Left kidney (tissue), 8 donors: ENCODE data around the gene KMT5B. TPM values are rescaled to one million over a fixed set of nuclear protein-coding genes. Genes with fewer than 3 reads are reported as not detected.
"Not testable (repeated sequence)": the region's sequence is repeated elsewhere in the genome, so short reads cannot be mapped to it uniquely, and the experiment has no call there.

Experiments used
- DNase-seq: peaks from one replicate; pipeline ENCODE4 v3.0.0-alpha.2; 2013
- long read RNA-seq, 8 donors: transcript quantifications; one replicate each; lab custom pipeline, GENCODE V29; 2026
- polyA plus RNA-seq: library from polyadenylated mRNA; unstranded; fragments of 120-200 nt; gene quantifications from one replicate; pipeline ENCODE4 v1.2.1, GENCODE V29; 2013; ENCODE audit not compliant: insufficient read length

KMT5B gene
- 93.1 TPM for polyA plus RNA-seq
- long read RNA-seq, donor 1, partial matches to known transcripts: 8 of 9 reads
- long read RNA-seq, donor 1, other reads (novel, unspliced or antisense): 0 of 9 reads
- long read RNA-seq, donor 2, partial matches to known transcripts: 6 of 13 reads
- long read RNA-seq, donor 2, other reads (novel, unspliced or antisense): 6 of 13 reads
- long read RNA-seq, donor 3, partial matches to known transcripts: 37 of 37 reads
- long read RNA-seq, donor 3, other reads (novel, unspliced or antisense): 0 of 37 reads
- long read RNA-seq, donor 4: 0 reads
- long read RNA-seq, donor 5, partial matches to known transcripts: 13 of 14 reads
- long read RNA-seq, donor 5, other reads (novel, unspliced or antisense): 0 of 14 reads
- long read RNA-seq, donor 6, partial matches to known transcripts: 10 of 17 reads
- long read RNA-seq, donor 6, other reads (novel, unspliced or antisense): 5 of 17 reads
- long read RNA-seq, donor 7, partial matches to known transcripts: 80 of 91 reads
- long read RNA-seq, donor 7, other reads (novel, unspliced or antisense): 8 of 91 reads
- long read RNA-seq, donor 8, partial matches to known transcripts: 6 of 7 reads
- long read RNA-seq, donor 8, other reads (novel, unspliced or antisense): 0 of 7 reads

GRCh38 chr11:68213135-68213515, at the start of gene KMT5B:
Gene KMT5B (minus strand): TSS chr11:68213296. CDS start chr11:68190076, 23,220 bp downstream.
- DNase-seq: peak; percentile 60

- DNase-seq: no peak
Measured at GRCh38 chr11:68262544-68262827, 49.4 kb upstream of the KMT5B start.

GRCh38 chr11:68261749-68262543, 48.9 kb upstream of the KMT5B start:
- DNase-seq: no peak

- no peak for DNase-seq
Measured at GRCh38 chr11:68261006-68261405, 47.9 kb upstream of the KMT5B start.

- DNase-seq: no peak
Measured at GRCh38 chr11:68260484-68260883, 47.4 kb upstream of the KMT5B start.

GRCh38 chr11:68259122-68259959, 46.2 kb upstream of the KMT5B start:
- DNase-seq: no peak

GRCh38 chr11:68258363-68258765, 45.3 kb upstream of the KMT5B start:
- DNase-seq: no peak

GRCh38 chr11:68257477-68258362, 44.6 kb upstream of the KMT5B start:
- DNase-seq: peak; percentile 88

- DNase-seq: peak; percentile 46
Measured at GRCh38 chr11:68256331-68256741, 43.2 kb upstream of the KMT5B start.

- DNase-seq: no peak
Measured at GRCh38 chr11:68255526-68255925, 42.4 kb upstream of the KMT5B start.

GRCh38 chr11:68254421-68254820, 41.3 kb upstream of the KMT5B start:
- DNase-seq: no peak

GRCh38 chr11:68251765-68252164, 38.7 kb upstream of the KMT5B start:
- no peak for DNase-seq

- not testable (repeated sequence) for DNase-seq
Measured at GRCh38 chr11:68244912-68245311, 31.8 kb upstream of the KMT5B start.

GRCh38 chr11:68243847-68244246, 30.8 kb upstream of the KMT5B start:
- DNase-seq: not testable (repeated sequence)

GRCh38 chr11:68242616-68243015, 29.5 kb upstream of the KMT5B start:
- DNase-seq: no peak

- DNase-seq: no peak
Measured at GRCh38 chr11:68231621-68232020, 18.5 kb upstream of the KMT5B start.

- DNase-seq: no peak
Measured at GRCh38 chr11:68229601-68230000, 16.5 kb upstream of the KMT5B start.

- DNase-seq: no peak
Measured at GRCh38 chr11:68226421-68226820, 13.3 kb upstream of the KMT5B start.

GRCh38 chr11:68224606-68225005, 11.5 kb upstream of the KMT5B start:
- DNase-seq: no peak

- no peak for DNase-seq
Measured at GRCh38 chr11:68223275-68223674, 10.2 kb upstream of the KMT5B start.

GRCh38 chr11:68221406-68221805, 8.3 kb upstream of the KMT5B start:
- DNase-seq: no peak
